GM18870 (cell line): ENCODE measurements around the gene ZNF385B.

ENCODE experiments used
- ATAC-seq: cut with Tn5 transposase; IDR thresholded peaks from one replicate; pipeline ENCODE4 v1.9.1; 2021; ENCODE audit warnings: moderate library complexity; ENCODE audit not compliant: unreplicated experiment

Gene ZNF385B

GRCh38 chr2:179691235-179691634 is 170.2 kb downstream of the ZNF385B start:
- no peak for ATAC-seq

GRCh38 chr2:179686718-179687342 is 174.6 kb downstream of the ZNF385B start:
- ATAC-seq = no peak

- no peak for ATAC-seq
Observed at GRCh38 chr2:179686069-179686468, 175.3 kb downstream of the ZNF385B start.

- ATAC-seq = no peak
Observed at GRCh38 chr2:179685146-179685545, 176.3 kb downstream of the ZNF385B start.

- no peak for ATAC-seq
Observed at GRCh38 chr2:179682756-179683155, 178.7 kb downstream of the ZNF385B start.

GRCh38 chr2:179677746-179678505 is 183.5 kb downstream of the ZNF385B start:
- ATAC-seq = no peak

GRCh38 chr2:179677077-179677688 is 184.2 kb downstream of the ZNF385B start:
- no peak for ATAC-seq

GRCh38 chr2:179675435-179675834 is 186.0 kb downstream of the ZNF385B start:
- no peak for ATAC-seq

GRCh38 chr2:179671043-179671981 is 190.1 kb downstream of the ZNF385B start:
- no peak for ATAC-seq

- ATAC-seq = no peak
Observed at GRCh38 chr2:179669196-179669595, 192.2 kb downstream of the ZNF385B start.

GRCh38 chr2:179664972-179665812 is 196.2 kb downstream of the ZNF385B start:
- no peak for ATAC-seq

- no peak for ATAC-seq
Observed at GRCh38 chr2:179661986-179662385, 199.4 kb downstream of the ZNF385B start.

- ATAC-seq = no peak
Observed at GRCh38 chr2:179657068-179657595, 204.3 kb downstream of the ZNF385B start.

GRCh38 chr2:179655627-179656026 is 205.8 kb downstream of the ZNF385B start:
- ATAC-seq = no peak

- no peak for ATAC-seq
Observed at GRCh38 chr2:179654806-179655205, 206.6 kb downstream of the ZNF385B start.

GRCh38 chr2:179652296-179652695 is 209.1 kb downstream of the ZNF385B start:
- no peak for ATAC-seq

- no peak for ATAC-seq
Observed at GRCh38 chr2:179650420-179650819, 211.0 kb downstream of the ZNF385B start.

- ATAC-seq = no peak
Observed at GRCh38 chr2:179646862-179647587, 214.4 kb downstream of the ZNF385B start.

- no peak for ATAC-seq
Observed at GRCh38 chr2:179646173-179646769, 215.1 kb downstream of the ZNF385B start.
